Natural killer cell (primary cell): ENCODE measurements around the gene GRB2. TPM values are rescaled to one million over a fixed set of nuclear protein-coding genes. Genes with fewer than 3 reads are reported as not detected.

Source experiments
- ATAC-seq, 3 donors: fragments of 150-1000 bp in 2 of 3; fragments of 200-7000 bp in 1 of 3; cut with Tn5 transposase; 1 replicate in 1 of 3; 2 replicates in 2 of 3; pipeline ENCODE4 v1.10.0; 2021; ENCODE audit warnings: mild to moderate bottlenecking in 2 of 3, moderate library complexity in 2 of 3
- DNase-seq, 2 donors: peaks; one replicate each; pipeline versions ENCODE4 v3.0.0 to v3.0.0-alpha.2; 2013 to 2021; ENCODE audit warnings: mixed read lengths in 1 of 2
- H3K27ac ChIP-seq: one replicate; pipeline ENCODE4 v1.5.1; 2013; ENCODE audit warnings: mild to moderate bottlenecking, low read length
- H3K27me3 ChIP-seq: one replicate; pipeline ENCODE4 v1.6.1; 2013; ENCODE audit warnings: low read length; ENCODE audit not compliant: control insufficient read depth, insufficient read depth
- H3K36me3 ChIP-seq: one replicate; pipeline ENCODE4 v1.6.1; 2013; ENCODE audit warnings: low read length; ENCODE audit not compliant: control insufficient read depth, insufficient read depth
- H3K4me1 ChIP-seq: one replicate; pipeline ENCODE4 v1.6.1; 2013; ENCODE audit warnings: low read length; ENCODE audit not compliant: control insufficient read depth, insufficient read depth
- H3K4me3 ChIP-seq: one replicate; pipeline ENCODE4 v1.5.1; 2013; ENCODE audit warnings: low read length
- H3K9me3 ChIP-seq: one replicate; pipeline ENCODE4 v1.6.1; 2013; ENCODE audit warnings: low read length; ENCODE audit not compliant: control insufficient read depth, insufficient read depth
- H3K27ac Mint-ChIP-seq, 2 donors: one replicate each; pipeline ENCODE4 v1.8.0; 2022; ENCODE audit warnings: mild to moderate bottlenecking in 2 of 2, mixed read lengths in 2 of 2, moderate library complexity in 1 of 2
- H3K27me3 Mint-ChIP-seq, 2 donors: one replicate each; pipeline ENCODE4 v1.8.0; 2022; ENCODE audit warnings: low read depth in 2 of 2, mixed read lengths in 2 of 2
- H3K36me3 Mint-ChIP-seq: one replicate; pipeline ENCODE4 v1.8.0; 2022; ENCODE audit warnings: mixed read lengths
- H3K4me1 Mint-ChIP-seq, 2 donors: one replicate each; pipeline ENCODE4 v1.8.0; 2022; ENCODE audit warnings: mixed read lengths in 2 of 2
- H3K4me3 Mint-ChIP-seq: one replicate; pipeline ENCODE4 v1.8.0; 2022; ENCODE audit warnings: mild to moderate bottlenecking, moderate library complexity, mixed read lengths
- H3K9me3 Mint-ChIP-seq, 2 donors: one replicate each; pipeline ENCODE4 v1.8.0; 2022; ENCODE audit warnings: mixed read lengths in 2 of 2
- CTCF ChIP-seq: fragments of 200-600 bp; IDR thresholded peaks from one replicate; pipeline ENCODE4 v1.8.0; 2022; ENCODE audit warnings: antibody characterized with exemption
- WGBS: methylation state at CpG from one replicate; pipeline ENCODE4 v1.1.7; 2013; ENCODE audit warnings: missing lambda C conversion rate; ENCODE audit not compliant: insufficient coverage; 5-methylcytosine and 5-hydroxymethylcytosine counted together
- intact Hi-C: fragments of 100-400 bp; cut with micrococcal nuclease; formaldehyde crosslinking; loops from one replicate; pipeline ENCODE4 v1.14.2; 2022
- total RNA-seq, 4 donors: library from RNA; stranded (reverse); fragments of 120-200 nt in 1 of 4; gene quantifications; one replicate each; pipeline versions ENCODE4 v1.2.3 to v1.2.4, GENCODE V29; 2013 to 2022

GRB2 gene
- total RNA-seq, 3 donors from 2014 or later (not counting 1 experiment from before 2014, with no cell fraction given): 115 to 142 (median 116) TPM

GRCh38 chr17:75393523-75394331 lies 11.8 kb downstream of the GRB2 start:
- peak overlapping the region; percentile 55 for H3K27ac ChIP-seq
- no peaks in the 10 kb centered on the region for H3K9me3 ChIP-seq
- H3K27ac Mint-ChIP-seq: peak overlapping the region; percentile 62 to 88
- intact Hi-C loops: loop anchor here (1.0 kb wide), 1 partner anchor 11 kb away; no protein-coding TSS in a partner anchor
- no peaks in the 10 kb centered on the region for H3K9me3 Mint-ChIP-seq
- H3K27me3 ChIP-seq: no peaks in the 10 kb centered on the region
- ATAC-seq: peak; percentile 97 to 98 (median 97)
- H3K4me1 ChIP-seq: peaks cover 18% of the 10 kb centered on the region
- peaks cover 71 to 73% of the 10 kb centered on the region in 2 donors for H3K4me1 Mint-ChIP-seq
- no peak for TF ChIP-seq CTCF
- 2% methylated on average over 28 of the region's 28 CpGs for WGBS
- H3K4me3 ChIP-seq: peak overlapping the region; percentile 54
- no peaks in the 10 kb centered on the region for H3K36me3 Mint-ChIP-seq
- peak overlapping the region; percentile 94 for H3K4me3 Mint-ChIP-seq
- no peaks in the 10 kb centered on the region for H3K27me3 Mint-ChIP-seq
- peak; percentile 80 to 88 for DNase-seq
- H3K36me3 ChIP-seq: peaks cover 20% of the 10 kb centered on the region

GRCh38 chr17:75392559-75392958 lies 12.9 kb downstream of the GRB2 start:
- DNase-seq (no peak), ATAC-seq (no peak)
- Histone ChIP-seq H3K27ac (no peak overlapping the region), H3K4me1 (peaks cover 24% of the 10 kb centered on the region), H3K9me3 (no peaks in the 10 kb centered on the region), H3K27me3 (no peaks in the 10 kb centered on the region), H3K36me3 (peaks cover 20% of the 10 kb centered on the region), H3K4me3 (no peak overlapping the region)
- peak overlapping the region; percentile 62 to 88 for H3K27ac Mint-ChIP-seq
- H3K27me3 Mint-ChIP-seq: no peaks in the 10 kb centered on the region
- peak overlapping the region; percentile 94 for H3K4me3 Mint-ChIP-seq
- intact Hi-C loops: no loop called here
- H3K9me3 Mint-ChIP-seq: no peaks in the 10 kb centered on the region
- 83% methylated on average over 2 of the region's 3 CpGs for WGBS
- H3K36me3 Mint-ChIP-seq: no peaks in the 10 kb centered on the region
- TF ChIP-seq CTCF: no peak
- peaks cover 73 to 74% of the 10 kb centered on the region in 2 donors for H3K4me1 Mint-ChIP-seq

GRCh38 chr17:75390982-75391381 lies 14.5 kb downstream of the GRB2 start:
- Mint-ChIP-seq H3K9me3 (no peaks in the 10 kb centered on the region), H3K36me3 (no peaks in the 10 kb centered on the region), H3K27ac (peak overlapping the region; percentile 7 to 69), H3K4me1 (peaks cover 66 to 69% of the 10 kb centered on the region in 2 donors), H3K4me3 (no peak overlapping the region), H3K27me3 (no peaks in the 10 kb centered on the region)
- Histone ChIP-seq H3K27me3 (no peaks in the 10 kb centered on the region), H3K27ac (no peak overlapping the region), H3K36me3 (peaks cover 21% of the 10 kb centered on the region), H3K4me3 (no peak overlapping the region), H3K4me1 (peaks cover 37% of the 10 kb centered on the region), H3K9me3 (no peaks in the 10 kb centered on the region)
- DNase-seq (no peak), ATAC-seq (no peak)
- TF ChIP-seq CTCF: no peak
- intact Hi-C loops: no loop called here
- 67% methylated on average over 3 of the region's 3 CpGs for WGBS
